GM06990 (cell line): ENCODE data around the gene UBASH3A.
A peak's percentile ranks its signal among the peaks of the same experiment; 100 is the strongest.

Experiments used
- DNase-seq: peaks from one replicate; pipeline ENCODE4 v3.0.0-alpha.2; 2011; ENCODE audit not compliant: insufficient read length; ENCODE audit errors: extremely low read depth
- H3K27me3 ChIP-seq: replicated peaks from 2 replicates; pipeline ENCODE4 v1.6.0; 2011; ENCODE audit warnings: low read length; ENCODE audit not compliant: control insufficient read depth, insufficient read depth
- H3K36me3 ChIP-seq: 2 replicates; pipeline ENCODE4 v1.5.1; 2011; ENCODE audit warnings: low read length; ENCODE audit not compliant: control insufficient read depth, insufficient read depth
- H3K4me3 ChIP-seq: replicated peaks from 2 replicates; pipeline ENCODE4 v1.5.1; 2011; ENCODE audit warnings: low read depth, mild to moderate bottlenecking, control low read depth, low read length
- TF ChIP-seq, protein P1 (sequence below): IDR thresholded peaks from 2 replicates; pipeline ENCODE4 v1.5.1; 2011; ENCODE audit warnings: low read length, control low read depth, mild to moderate bottlenecking, inconsistent platforms; ENCODE audit not compliant: insufficient read depth, poor library complexity, severe bottlenecking

UBASH3A gene

DNA sequence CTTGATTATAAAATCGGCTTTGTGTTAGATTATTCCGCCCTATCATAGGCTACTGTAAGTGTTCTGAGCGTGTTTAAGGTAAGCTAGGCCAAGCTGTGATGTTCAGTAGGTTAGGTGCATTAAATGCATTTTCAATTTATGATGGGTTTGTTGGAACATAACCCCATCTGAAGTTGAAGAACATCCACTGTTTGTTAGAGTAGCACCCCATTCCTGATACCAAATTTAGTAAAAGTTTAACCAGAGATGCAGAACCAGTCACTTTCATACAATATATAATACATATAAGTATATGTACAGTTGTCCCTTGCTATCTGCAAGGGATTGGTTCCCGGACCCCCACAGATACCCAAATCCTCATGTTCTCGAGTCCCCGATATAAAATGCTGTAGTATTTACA, 16.1 kb downstream of the UBASH3A start:
- Histone ChIP-seq H3K4me3 (no peak overlapping the region), H3K36me3 (no peaks in the 10 kb centered on the region), H3K27me3 (no peaks in the 10 kb centered on the region)
- TF ChIP-seq, protein P1, sequence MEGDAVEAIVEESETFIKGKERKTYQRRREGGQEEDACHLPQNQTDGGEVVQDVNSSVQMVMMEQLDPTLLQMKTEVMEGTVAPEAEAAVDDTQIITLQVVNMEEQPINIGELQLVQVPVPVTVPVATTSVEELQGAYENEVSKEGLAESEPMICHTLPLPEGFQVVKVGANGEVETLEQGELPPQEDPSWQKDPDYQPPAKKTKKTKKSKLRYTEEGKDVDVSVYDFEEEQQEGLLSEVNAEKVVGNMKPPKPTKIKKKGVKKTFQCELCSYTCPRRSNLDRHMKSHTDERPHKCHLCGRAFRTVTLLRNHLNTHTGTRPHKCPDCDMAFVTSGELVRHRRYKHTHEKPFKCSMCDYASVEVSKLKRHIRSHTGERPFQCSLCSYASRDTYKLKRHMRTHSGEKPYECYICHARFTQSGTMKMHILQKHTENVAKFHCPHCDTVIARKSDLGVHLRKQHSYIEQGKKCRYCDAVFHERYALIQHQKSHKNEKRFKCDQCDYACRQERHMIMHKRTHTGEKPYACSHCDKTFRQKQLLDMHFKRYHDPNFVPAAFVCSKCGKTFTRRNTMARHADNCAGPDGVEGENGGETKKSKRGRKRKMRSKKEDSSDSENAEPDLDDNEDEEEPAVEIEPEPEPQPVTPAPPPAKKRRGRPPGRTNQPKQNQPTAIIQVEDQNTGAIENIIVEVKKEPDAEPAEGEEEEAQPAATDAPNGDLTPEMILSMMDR: no peak
- DNase-seq: no peak

DNA sequence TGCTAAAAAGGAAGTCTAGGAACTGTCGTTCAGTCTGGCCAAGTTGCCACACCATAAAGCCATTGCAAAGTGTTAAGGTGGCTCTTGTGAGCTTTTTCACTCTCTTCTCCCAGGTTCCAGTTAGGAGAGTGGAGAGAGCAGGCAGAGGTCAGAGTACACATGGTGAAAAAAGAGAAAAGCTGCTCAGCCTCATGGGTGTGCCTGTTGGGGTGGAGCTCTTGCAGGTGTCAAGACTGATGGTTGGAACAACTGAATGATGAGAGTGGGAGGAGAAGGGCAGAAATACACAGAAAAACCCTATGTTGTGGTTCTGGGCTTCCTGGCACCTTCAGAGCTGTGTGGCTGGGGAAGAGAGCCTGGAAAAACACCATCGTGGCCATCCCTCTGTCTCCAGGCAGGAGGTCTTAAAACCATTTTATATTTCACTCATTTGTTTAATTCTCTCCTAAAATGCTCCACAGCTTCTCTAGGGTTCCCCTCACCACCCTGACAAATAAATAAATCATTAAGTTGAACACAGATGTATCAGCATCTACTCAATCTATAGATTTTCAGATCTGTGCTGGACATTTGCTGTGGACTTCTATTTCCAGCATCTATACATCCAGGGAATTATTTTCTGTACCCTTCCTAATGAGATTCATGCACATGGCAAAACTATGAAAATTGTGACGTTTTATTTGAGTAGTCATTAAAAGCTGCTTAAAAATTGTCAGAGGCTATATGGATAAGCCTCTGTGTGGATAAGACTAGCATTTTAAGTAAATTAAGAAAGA, 17.5 kb downstream of the UBASH3A start:
- TF ChIP-seq, protein P1: no peak
- no peaks in the 10 kb centered on the region for H3K27me3 ChIP-seq

DNA sequence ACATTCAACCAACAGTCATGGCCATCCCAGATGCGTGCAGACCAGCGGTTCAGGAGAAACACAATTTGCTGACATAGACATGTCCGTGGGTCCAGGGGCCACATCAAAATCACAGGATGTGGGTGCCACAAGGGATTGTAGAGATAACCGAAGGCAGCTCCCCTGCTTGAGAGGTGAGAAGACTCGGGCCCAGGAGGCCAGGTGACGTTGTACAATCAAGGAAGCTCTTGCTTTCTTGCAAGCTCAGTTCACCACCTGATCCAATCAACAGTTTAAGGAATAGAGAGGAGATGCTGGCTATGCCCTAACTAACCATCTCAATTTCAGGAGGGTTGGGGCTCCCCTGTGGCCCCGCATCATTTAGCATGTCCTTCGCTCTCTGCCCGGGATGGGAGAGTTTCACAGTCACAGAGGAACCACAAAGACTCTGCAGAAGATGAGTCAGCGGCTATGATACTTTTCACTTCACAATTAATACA, 19.5 kb downstream of the UBASH3A start:
- peak overlapping the region; percentile 38 for H3K4me3 ChIP-seq
- DNase-seq: no peak
- H3K27me3 ChIP-seq: no peaks in the 10 kb centered on the region
- TF ChIP-seq, protein P1: no peak
- no peaks in the 10 kb centered on the region for H3K36me3 ChIP-seq

More for the DNA sequence above, 17.5 kb downstream of the UBASH3A start:
- Histone ChIP-seq H3K4me3 (no peak overlapping the region), H3K36me3 (no peaks in the 10 kb centered on the region)
- no peak for DNase-seq

DNA sequence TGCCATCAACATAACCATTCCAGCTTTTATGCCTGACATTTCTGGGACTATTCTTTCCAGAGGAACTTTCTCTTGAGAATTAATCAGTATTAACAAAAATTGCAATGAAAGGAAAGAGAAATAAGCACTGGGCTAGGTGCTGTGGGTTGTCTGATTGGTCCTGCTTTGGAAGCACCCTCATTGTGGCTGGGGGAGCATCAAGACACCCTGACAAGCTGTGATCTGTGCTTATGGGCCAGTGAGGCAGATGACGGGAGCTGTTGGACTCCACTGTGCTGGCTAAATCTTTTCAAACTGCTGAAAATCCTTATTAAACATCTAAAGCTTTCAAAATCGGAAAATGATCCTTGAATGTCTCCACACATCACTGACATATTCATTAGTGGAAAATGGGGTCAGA, 20.0 kb downstream of the UBASH3A start:
- no peak for DNase-seq
- Histone ChIP-seq H3K4me3 (no peak overlapping the region), H3K27me3 (no peaks in the 10 kb centered on the region), H3K36me3 (no peaks in the 10 kb centered on the region)
- TF ChIP-seq, protein P1: no peak

DNA sequence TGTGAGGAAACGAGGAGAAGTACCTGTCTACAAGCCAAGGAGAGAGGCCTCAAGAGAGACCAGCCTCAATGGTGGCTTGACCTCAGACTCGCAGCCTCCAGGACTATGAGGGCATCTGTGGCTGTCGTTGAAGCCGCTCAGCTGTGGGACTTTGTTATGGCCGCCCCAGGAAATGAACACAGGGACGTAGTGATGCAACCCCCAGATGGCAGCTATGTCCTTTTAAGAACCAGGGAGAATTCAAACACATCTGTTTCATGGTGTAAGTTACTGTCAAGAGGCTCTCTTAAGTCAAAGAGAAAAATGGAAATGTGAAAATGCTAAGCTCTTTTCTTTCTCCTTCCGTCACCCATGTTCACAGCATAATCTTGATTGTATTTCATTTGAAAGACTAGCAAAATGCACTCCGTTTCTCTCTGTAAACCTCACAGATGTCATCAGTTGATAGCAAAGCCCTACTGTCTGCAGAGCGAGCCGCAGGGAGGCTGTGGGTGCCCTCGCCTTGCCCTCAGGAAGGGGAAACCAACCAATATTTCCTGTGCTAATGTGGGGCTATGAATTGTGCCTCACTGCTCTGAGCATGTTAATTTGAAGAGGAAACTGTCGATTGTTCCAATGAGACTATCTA, 21.3 kb downstream of the UBASH3A start:
- DNase-seq: peak; percentile 48
- Histone ChIP-seq H3K4me3 (no peak overlapping the region), H3K36me3 (no peaks in the 10 kb centered on the region), H3K27me3 (no peaks in the 10 kb centered on the region)
- TF ChIP-seq, protein P1: no peak
